ENCODE results near the gene RNF145.

DNA sequence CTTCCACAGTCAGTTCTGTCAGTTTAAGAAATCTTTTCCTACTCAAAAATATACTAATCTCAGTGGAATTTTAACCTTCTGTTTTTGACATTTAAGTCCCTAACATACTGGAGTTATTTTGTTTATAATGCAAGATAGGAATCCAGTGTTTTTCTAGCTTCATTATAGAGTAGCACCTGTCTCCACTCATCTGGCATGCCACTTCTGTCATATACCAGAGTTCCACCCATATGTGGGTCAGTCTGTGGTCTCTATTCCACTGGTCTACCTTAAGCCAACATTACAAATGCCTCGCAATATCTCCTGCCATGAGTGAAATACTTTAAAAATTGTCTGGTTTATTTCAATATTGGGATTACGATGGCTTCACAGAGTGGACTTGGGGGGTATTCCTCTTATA, 42.9 kb downstream of the RNF145 start:
- no peak for TF ChIP-seq CTCF (IDR thresholded peaks at IDR 0.05)
- no peak for TF ChIP-seq POLR2AphosphoS5 (IDR thresholded peaks at IDR 0.05; ENCODE audit: insufficient read depth in 1 of 2, low read depth in 1 of 2)
